Neural progenitor cell (in vitro differentiated cells): ENCODE measurements around the gene CHRD.

Experiments used
- CTCF ChIP-seq: fragments of 200-600 bp; sonication (generic); IDR thresholded peaks from 2 replicates; pipeline ENCODE4 v1.5.1; 2017; ENCODE audit warnings: antibody characterized with exemption, mild to moderate bottlenecking
- EZH2 ChIP-seq: fragments of 200-600 bp; sonication (generic); IDR thresholded peaks from 2 replicates; pipeline ENCODE4 v1.6.1; 2017; ENCODE audit warnings: antibody characterized with exemption, mild to moderate bottlenecking, moderate library complexity

GRCh38 chr3:184360070-184360928 is 19.6 kb upstream of the CHRD start:
- TF ChIP-seq CTCF (no peak), EZH2 (no peak)
